Measurements from ENCODE around the gene MT1G.

DNA sequence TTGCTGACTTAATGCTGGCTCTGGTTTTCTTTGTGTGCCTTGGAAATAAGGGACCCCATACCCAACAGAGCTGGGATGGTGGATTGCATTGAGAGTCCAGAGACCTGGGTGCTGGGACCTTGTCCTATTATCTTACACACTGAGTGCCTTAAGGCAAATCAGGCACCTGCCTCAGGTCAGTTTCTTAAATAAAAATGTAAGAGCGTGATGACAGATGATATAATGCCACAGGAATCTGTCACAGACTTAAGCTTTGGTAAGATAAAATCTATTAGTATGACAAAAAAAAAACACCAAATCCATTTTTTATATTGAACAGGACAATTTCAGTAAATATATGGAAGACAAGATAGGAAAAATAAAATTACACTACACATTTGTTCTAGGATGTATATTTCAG lies 27.8 kb downstream of the MT1G start:
- TF ChIP-seq, protein P1, sequence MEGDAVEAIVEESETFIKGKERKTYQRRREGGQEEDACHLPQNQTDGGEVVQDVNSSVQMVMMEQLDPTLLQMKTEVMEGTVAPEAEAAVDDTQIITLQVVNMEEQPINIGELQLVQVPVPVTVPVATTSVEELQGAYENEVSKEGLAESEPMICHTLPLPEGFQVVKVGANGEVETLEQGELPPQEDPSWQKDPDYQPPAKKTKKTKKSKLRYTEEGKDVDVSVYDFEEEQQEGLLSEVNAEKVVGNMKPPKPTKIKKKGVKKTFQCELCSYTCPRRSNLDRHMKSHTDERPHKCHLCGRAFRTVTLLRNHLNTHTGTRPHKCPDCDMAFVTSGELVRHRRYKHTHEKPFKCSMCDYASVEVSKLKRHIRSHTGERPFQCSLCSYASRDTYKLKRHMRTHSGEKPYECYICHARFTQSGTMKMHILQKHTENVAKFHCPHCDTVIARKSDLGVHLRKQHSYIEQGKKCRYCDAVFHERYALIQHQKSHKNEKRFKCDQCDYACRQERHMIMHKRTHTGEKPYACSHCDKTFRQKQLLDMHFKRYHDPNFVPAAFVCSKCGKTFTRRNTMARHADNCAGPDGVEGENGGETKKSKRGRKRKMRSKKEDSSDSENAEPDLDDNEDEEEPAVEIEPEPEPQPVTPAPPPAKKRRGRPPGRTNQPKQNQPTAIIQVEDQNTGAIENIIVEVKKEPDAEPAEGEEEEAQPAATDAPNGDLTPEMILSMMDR (IDR thresholded peaks at IDR 0.05; ENCODE audit: low read depth, low read length, missing input control), result no peak
- TF ChIP-seq RAD21 (IDR thresholded peaks at IDR 0.05), result no peak

All from liver (tissue), 3 donors.